NT2/D1 (cell line): ENCODE measurements around the gene SLC22A5.

ENCODE experiments used
- SUZ12 ChIP-seq: IDR thresholded peaks from 2 replicates; pipeline ENCODE4 v1.6.1; 2011; ENCODE audit not compliant: insufficient read length, insufficient read depth; ENCODE audit errors: extremely low read depth
- YY1 ChIP-seq: IDR thresholded peaks from 2 replicates; pipeline ENCODE4 v1.6.1; 2011; ENCODE audit not compliant: insufficient read length, insufficient read depth
- ZNF274 ChIP-seq: IDR thresholded peaks from 2 replicates; pipeline ENCODE4 v1.6.1; 2011; ENCODE audit warnings: mild to moderate bottlenecking, low read depth, low read length

- TF ChIP-seq YY1 (no peak), SUZ12 (no peak), ZNF274 (no peak)
These were observed 62.1 kb downstream of the SLC22A5 start for GRCh38 chr5:132431632-132432031.
